Liver (tissue), 9 donors: ENCODE measurements around the gene MAPKAPK3. TPM values are rescaled to one million over a fixed set of nuclear protein-coding genes. Genes with fewer than 3 reads are reported as not detected.

Experiments
- DNase-seq: peaks from one replicate; pipeline ENCODE4 v3.0.0-alpha.2; 2017; ENCODE audit warnings: low spot score
- H3K27ac ChIP-seq, 2 donors: one replicate each; pipeline ENCODE4 v1.7.0; 2013; ENCODE audit warnings: inconsistent platforms in 2 of 2, low read length in 2 of 2, control low read depth in 1 of 2, low read depth in 1 of 2, mild to moderate bottlenecking in 1 of 2
- H3K27me3 ChIP-seq, 4 donors: one replicate each; pipeline versions ENCODE4 v1.6.1 to v1.7.0; 2013; ENCODE audit warnings: low read length in 3 of 4, inconsistent platforms in 1 of 4, mild to moderate bottlenecking in 1 of 4, moderate library complexity in 1 of 4; ENCODE audit not compliant: control insufficient read depth in 4 of 4, insufficient read depth in 4 of 4
- H3K36me3 ChIP-seq, 4 donors: one replicate each; pipeline versions ENCODE4 v1.6.1 to v1.7.0; 2013; ENCODE audit warnings: low read length in 3 of 4, mild to moderate bottlenecking in 3 of 4, low read depth in 1 of 4, moderate library complexity in 1 of 4; ENCODE audit not compliant: control insufficient read depth in 4 of 4, insufficient read depth in 3 of 4
- H3K4me1 ChIP-seq, 4 donors: one replicate each; pipeline versions ENCODE4 v1.6.1 to v1.7.0; 2013; ENCODE audit warnings: low read length in 3 of 4, mild to moderate bottlenecking in 3 of 4, moderate library complexity in 1 of 4; ENCODE audit not compliant: control insufficient read depth in 4 of 4, insufficient read depth in 4 of 4
- H3K4me3 ChIP-seq, 3 donors: one replicate each; pipeline versions ENCODE4 v1.6.1 to v1.7.0; 2013; ENCODE audit warnings: low read length in 3 of 3, control low read depth in 1 of 3, low read depth in 1 of 3, mild to moderate bottlenecking in 1 of 3
- H3K9ac ChIP-seq, 2 donors: one replicate each; pipeline ENCODE4 v1.7.0; 2013; ENCODE audit warnings: low read length in 2 of 2, mild to moderate bottlenecking in 2 of 2, moderate library complexity in 2 of 2, control low read depth in 1 of 2, low read depth in 1 of 2
- H3K9me3 ChIP-seq, 4 donors: one replicate each; pipeline versions ENCODE4 v1.6.1 to v1.7.0; 2013; ENCODE audit warnings: low read length in 3 of 4; ENCODE audit not compliant: control insufficient read depth in 4 of 4
- ATF3 ChIP-seq: IDR thresholded peaks from 2 replicates; pipeline ENCODE4 v1.6.1; 2016; ENCODE audit warnings: antibody characterized with exemption
- CTCF ChIP-seq: fragments of 150-350 bp; IDR thresholded peaks from 2 replicates; pipeline ENCODE4 v1.5.1; 2017; ENCODE audit warnings: improper control_type of control experiment, low read depth, low read length; ENCODE audit not compliant: missing input control
- EGR1 ChIP-seq, 2 donors: IDR thresholded peaks; 2 replicates each; pipeline ENCODE4 v1.6.1; 2016 to 2018; ENCODE audit warnings: antibody characterized with exemption in 2 of 2, low read depth in 2 of 2
- GABPA ChIP-seq, 2 donors: IDR thresholded peaks in 1 of 2; conservative IDR thresholded peaks in 1 of 2; 2 replicates each; pipeline ENCODE4 v1.6.1; 2016; ENCODE audit warnings: antibody characterized with exemption in 2 of 2, mild to moderate bottlenecking in 1 of 2, moderate library complexity in 1 of 2
- MAX ChIP-seq: IDR thresholded peaks from 2 replicates; pipeline ENCODE4 v1.6.1; 2016; ENCODE audit warnings: antibody characterized with exemption
- REST ChIP-seq: IDR thresholded peaks from 2 replicates; pipeline ENCODE4 v1.6.1; 2016; ENCODE audit warnings: antibody characterized with exemption, mild to moderate bottlenecking
- RXRA ChIP-seq, 2 donors: IDR thresholded peaks; 2 replicates each; pipeline ENCODE4 v1.6.1; 2017 to 2018; ENCODE audit warnings: antibody characterized with exemption in 2 of 2, mild to moderate bottlenecking in 1 of 2
- SP1 ChIP-seq: IDR thresholded peaks from 2 replicates; pipeline ENCODE4 v1.6.1; 2018; ENCODE audit warnings: antibody characterized with exemption, mild to moderate bottlenecking
- TAF1 ChIP-seq: conservative IDR thresholded peaks from 2 replicates; pipeline ENCODE4 v1.6.1; 2016; ENCODE audit warnings: antibody characterized with exemption, mild to moderate bottlenecking
- YY1 ChIP-seq: IDR thresholded peaks from 2 replicates; pipeline ENCODE4 v1.6.1; 2016; ENCODE audit warnings: antibody characterized with exemption, mild to moderate bottlenecking
- ZBTB33 ChIP-seq: IDR thresholded peaks from 2 replicates; pipeline ENCODE4 v1.6.1; 2016; ENCODE audit warnings: antibody characterized with exemption
- WGBS: extraction: QIAGEN DNeasy Blood & Tissue Kit; methylation state at CpG from one replicate; pipeline ENCODE4 v1.1.7; 2013; 5-methylcytosine and 5-hydroxymethylcytosine counted together
- polyA plus RNA-seq, 2 donors: library from polyadenylated mRNA; stranded (reverse) in 1 of 2; unstranded in 1 of 2; fragments of 200-250 nt in 1 of 2; fragments of >200 nt in 1 of 2; fragmentation: Nextera tagmentation in 1 of 2; extraction: Ambion mirVana in 1 of 2; gene quantifications; one replicate each; pipeline versions ENCODE4 v1.2.1 to v1.2.3, GENCODE V29; 2013 to 2015
- total RNA-seq, 2 donors: library from RNA; depleted of rRNA; stranded (reverse); fragments of >200 nt; gene quantifications; one replicate each; pipeline ENCODE4 v1.2.3, GENCODE V29; 2014
- donor health status: healthy.
- donor health status: healthy.
- donor health status: healthy.
- donor health status: healthy.
- donor health status: healthy.

Gene MAPKAPK3
- total and polyA plus RNA-seq, 4 donors = 13.9 to 32.9 (median 19.0) TPM

- TF ChIP-seq ATF3 = no peak
- TF ChIP-seq CTCF = no peak
These were observed 7.0 kb downstream of the MAPKAPK3 start (continued) for GRCh38 chr3:50623840-50624474.

- Histone ChIP-seq H3K9ac (no peak overlapping the region), H3K4me3 (no peak overlapping the region), H3K9me3 (no peaks in the 10 kb centered on the region), H3K27ac (no peak overlapping the region), H3K27me3 (no peaks in the 10 kb centered on the region), H3K4me1 (peaks cover 0 to 13% (median 3%) of the 10 kb centered on the region in 4 donors), H3K36me3 (peaks cover 0 to 3% (median 2%) of the 10 kb centered on the region in 4 donors)
- 94% methylated on average over 2 of the region's 2 CpGs for WGBS
- TF ChIP-seq REST (no peak), RXRA (IDR thresholded peaks at IDR 0.05) (no peak), EGR1 (IDR thresholded peaks at IDR 0.05; ENCODE audit: low read depth in 2 of 2) (no peak), YY1 (no peak)
- DNase-seq = no peak
These were observed 7.7 kb downstream of the MAPKAPK3 start for GRCh38 chr3:50624634-50625033.

GRCh38 chr3:50625231-50626182, 8.6 kb downstream of the MAPKAPK3 start:
- Histone ChIP-seq H3K27ac (no peak overlapping the region), H3K4me1 (peaks cover 0 to 7% (median 2%) of the 10 kb centered on the region in 4 donors), H3K36me3 (peaks cover 0 to 3% (median 2%) of the 10 kb centered on the region in 4 donors), H3K27me3 (no peaks in the 10 kb centered on the region), H3K4me3 (no peak overlapping the region), H3K9me3 (no peaks in the 10 kb centered on the region), H3K9ac (no peak overlapping the region)
- 84% methylated on average over 18 of the region's 18 CpGs for WGBS
- no peak for DNase-seq
- no peak for TF ChIP-seq REST
- TF ChIP-seq ZBTB33 = no peak
- TF ChIP-seq ATF3 = no peak
- no peak for TF ChIP-seq SP1
- no peak for TF ChIP-seq RXRA (IDR thresholded peaks at IDR 0.05)
- TF ChIP-seq MAX = no peak
- TF ChIP-seq GABPA (IDR thresholded peaks at IDR 0.05 in 1 of 2, conservative IDR thresholded peaks at IDR 0.05 in 1 of 2) = no peak
- no peak for TF ChIP-seq TAF1
